ENCODE measurements around the gene SCUBE1. TPM values are rescaled to one million over a fixed set of nuclear protein-coding genes. Genes with fewer than 3 reads are reported as not detected.

The SCUBE1 gene
- total and polyA plus RNA-seq, 2 experiments from 2014 or later, result 0.81 to 3.2 TPM

- Mint-ChIP-seq H3K27ac (no peak overlapping the region), H3K27me3 (ENCODE audit: insufficient read depth, low read depth, poor library complexity) (peaks cover 5% of the 10 kb centered on the region), H3K4me3 (no peak overlapping the region), H3K4me1 (peaks cover 9% of the 10 kb centered on the region; the same call in 2 of the 3 replicates), H3K9me3 (no peaks in the 10 kb centered on the region; the same call in 1 of the 3 replicates), H3K36me3 (ENCODE audit: low read depth) (no peaks in the 10 kb centered on the region; the same call in 1 of the 3 replicates)
- ATAC-seq (no peak), DNase-seq (ENCODE audit: low spot score) (no peak)
- Histone ChIP-seq H3K4me3 (no peak overlapping the region), H3K79me2 (replicated peaks; ENCODE audit: insufficient read depth) (no peaks in the 10 kb centered on the region), H3K4me2 (no peak overlapping the region), H3K27ac (ENCODE audit: low read depth) (no peak overlapping the region), H2AFZ (no peak overlapping the region), H3K4me1 (ENCODE audit: insufficient read depth) (no peaks in the 10 kb centered on the region), H3F3A (replicated peaks; ENCODE audit: low read depth) (0 out of 2 replicates have a peak, but pooled peaks cover 2% of the 10 kb centered on the region), H3K9me2 (ENCODE audit: insufficient read depth) (no peaks in the 10 kb centered on the region), H3K36me3 (ENCODE audit: insufficient read depth) (no peaks in the 10 kb centered on the region), H3K27me3 (ENCODE audit: insufficient read depth) (no peaks in the 10 kb centered on the region), H4K20me1 (replicated peaks; ENCODE audit: insufficient read depth) (no peaks in the 10 kb centered on the region)
- no peak for TF ChIP-seq EZH2 (IDR thresholded peaks at IDR 0.05; ENCODE audit: low read depth, unreplicated experiment)
These were observed 37.4 kb downstream of the SCUBE1 start for GRCh38 chr22:43305806-43306205.

- Mint-ChIP-seq H3K4me3 (no peak overlapping the region), H3K27ac (no peak overlapping the region)
These were observed 38.2 kb downstream of the SCUBE1 start for GRCh38 chr22:43304831-43305590.

More at GRCh38 chr22:43304831-43305590, 38.2 kb downstream of the SCUBE1 start:
- Mint-ChIP-seq H3K4me1 (peaks cover 8% of the 10 kb centered on the region; the same call in 2 of the 3 replicates), H3K9me3 (no peaks in the 10 kb centered on the region; the same call in 1 of the 3 replicates), H3K27me3 (ENCODE audit: insufficient read depth, low read depth, poor library complexity) (peaks cover 5% of the 10 kb centered on the region), H3K36me3 (ENCODE audit: low read depth) (no peaks in the 10 kb centered on the region; the same call in 1 of the 3 replicates)
- H3K9me2 ChIP-seq (ENCODE audit: insufficient read depth), result no peaks in the 10 kb centered on the region
- no peaks in the 10 kb centered on the region for H3K36me3 ChIP-seq (ENCODE audit: insufficient read depth)
- H2AFZ ChIP-seq, result no peak overlapping the region
- DNase-seq (ENCODE audit: low spot score) (no peak), ATAC-seq (no peak)
- no peaks in the 10 kb centered on the region for H3K4me1 ChIP-seq (ENCODE audit: insufficient read depth)
- no peaks in the 10 kb centered on the region for H3K79me2 ChIP-seq (replicated peaks; ENCODE audit: insufficient read depth)
- no peak overlapping the region for H3K4me3 ChIP-seq
- no peaks in the 10 kb centered on the region for H3K27me3 ChIP-seq (ENCODE audit: insufficient read depth)
- no peak overlapping the region for H3K27ac ChIP-seq (ENCODE audit: low read depth)
- TF ChIP-seq ZNF462 (CRISPR knock-in tag; IDR thresholded peaks at IDR 0.05), result no peak
- TF ChIP-seq NANOG (IDR thresholded peaks at IDR 0.05; ENCODE audit: borderline replicate concordance), result no peak
- no peak overlapping the region for H3K4me2 ChIP-seq
- H3F3A ChIP-seq (replicated peaks; ENCODE audit: low read depth), result 0 out of 2 replicates have a peak, but pooled peaks cover 2% of the 10 kb centered on the region
- H4K20me1 ChIP-seq (replicated peaks; ENCODE audit: insufficient read depth), result no peaks in the 10 kb centered on the region
